GM12892 (cell line): ENCODE measurements around the gene CEP104.
A peak's percentile ranks its signal among the peaks of the same experiment; 100 is the strongest.

Experiments used
- DNase-seq: peaks from one replicate; pipeline ENCODE4 v3.0.0; 2011; ENCODE audit not compliant: insufficient read length
- FAIRE-seq: peaks from 2 replicates; lab custom pipeline; 2011; peaks lifted over from hg19 to GRCh38; lab: Jason Lieb, UNC
- POLR2A ChIP-seq: IDR thresholded peaks from 2 replicates; pipeline ENCODE4 v1.6.1; 2011; ENCODE audit warnings: low read depth, low read length, control low read depth
- POLR2AphosphoS5 ChIP-seq: IDR thresholded peaks from 2 replicates; pipeline ENCODE4 v1.6.1; 2011; ENCODE audit warnings: low read depth, low read length, control low read depth
- TAF1 ChIP-seq: IDR thresholded peaks from 2 replicates; pipeline ENCODE4 v1.6.1; 2011; ENCODE audit warnings: low read depth, mild to moderate bottlenecking, control low read depth, low read length, borderline replicate concordance

The CEP104 gene

DNA sequence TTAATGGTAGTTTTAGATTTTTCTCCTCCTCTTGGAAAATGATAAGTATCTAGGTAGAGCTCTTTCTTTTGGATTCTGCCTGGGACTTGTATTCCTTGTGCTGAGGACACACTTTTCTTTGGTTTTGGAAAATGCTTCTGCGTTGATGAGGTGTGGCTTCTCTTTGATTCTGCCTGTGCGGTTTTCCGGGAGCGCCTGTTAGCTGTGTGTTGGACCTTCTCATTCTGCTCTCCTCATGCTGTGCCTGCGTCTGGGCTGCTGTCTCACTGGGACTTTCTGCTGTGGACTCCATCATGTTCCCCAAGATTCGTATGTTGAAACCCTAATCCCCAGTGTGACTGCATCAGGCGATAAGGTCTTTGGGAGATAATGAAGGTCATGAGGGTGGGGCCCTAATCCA lies 22.1 kb upstream of the CEP104 start:
- TF ChIP-seq TAF1 (no peak), POLR2AphosphoS5 (no peak), POLR2A (no peak)
- FAIRE-seq (no peak), DNase-seq (no peak)

DNA sequence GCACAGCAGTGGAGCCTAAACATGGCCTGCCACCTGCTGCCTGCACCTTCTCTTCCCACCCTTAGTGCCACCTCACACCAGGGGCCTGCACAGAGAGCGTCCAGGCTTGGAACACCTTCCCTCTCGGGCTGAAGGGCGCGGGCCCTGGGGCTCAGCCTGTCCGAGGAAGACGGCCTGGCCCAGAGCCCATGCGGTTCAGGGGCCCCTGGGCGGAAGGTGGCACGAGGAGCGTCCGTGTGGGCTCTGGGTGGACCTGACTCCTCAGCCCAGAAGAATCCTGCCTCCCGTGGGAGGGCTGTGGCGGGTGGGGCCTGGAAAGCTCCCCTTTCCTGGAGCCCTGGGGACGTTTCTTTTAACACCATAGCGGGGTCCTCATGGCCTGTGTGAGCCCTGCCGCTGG lies 19.7 kb upstream of the CEP104 start:
- no peak for DNase-seq
- no peak for FAIRE-seq
- TF ChIP-seq POLR2AphosphoS5: no peak
- no peak for TF ChIP-seq TAF1
- TF ChIP-seq POLR2A: no peak

GRCh38 chr1:3874736-3875135 lies 17.7 kb upstream of the CEP104 start:
- no peak for FAIRE-seq
- no peak for DNase-seq
- TF ChIP-seq POLR2A (no peak), POLR2AphosphoS5 (no peak), TAF1 (no peak)

GRCh38 chr1:3872546-3872945 lies 15.5 kb upstream of the CEP104 start:
- DNase-seq (no peak), FAIRE-seq (no peak)
- TF ChIP-seq POLR2A: no peak
- TF ChIP-seq TAF1: no peak
- TF ChIP-seq POLR2AphosphoS5: no peak

DNA sequence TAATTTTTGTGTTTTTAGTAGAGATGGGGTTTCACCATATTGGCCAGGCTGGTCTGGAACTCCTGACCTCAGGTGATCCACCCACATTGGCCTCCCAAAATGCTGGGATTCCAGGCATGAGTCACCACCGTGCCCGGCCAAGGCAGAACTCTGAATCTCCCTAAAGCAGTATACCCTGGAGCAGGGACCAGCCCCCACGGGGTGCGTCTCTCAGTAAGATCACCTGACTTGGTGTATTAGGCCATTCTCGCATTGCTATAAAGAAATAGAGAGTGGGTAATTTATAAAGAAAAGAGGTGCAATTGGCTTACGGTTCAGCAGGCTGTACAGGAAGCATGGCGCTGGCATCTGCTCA lies 14.4 kb upstream of the CEP104 start:
- TF ChIP-seq POLR2AphosphoS5: no peak
- no peak for TF ChIP-seq POLR2A
- no peak for TF ChIP-seq TAF1
- FAIRE-seq: no peak

GRCh38 chr1:3869751-3870301 lies 12.8 kb upstream of the CEP104 start:
- FAIRE-seq: no peak
- TF ChIP-seq POLR2AphosphoS5 (no peak), POLR2A (no peak), TAF1 (no peak)
- no peak for DNase-seq

More for the DNA sequence above, 14.4 kb upstream of the CEP104 start:
- DNase-seq: no peak

DNA sequence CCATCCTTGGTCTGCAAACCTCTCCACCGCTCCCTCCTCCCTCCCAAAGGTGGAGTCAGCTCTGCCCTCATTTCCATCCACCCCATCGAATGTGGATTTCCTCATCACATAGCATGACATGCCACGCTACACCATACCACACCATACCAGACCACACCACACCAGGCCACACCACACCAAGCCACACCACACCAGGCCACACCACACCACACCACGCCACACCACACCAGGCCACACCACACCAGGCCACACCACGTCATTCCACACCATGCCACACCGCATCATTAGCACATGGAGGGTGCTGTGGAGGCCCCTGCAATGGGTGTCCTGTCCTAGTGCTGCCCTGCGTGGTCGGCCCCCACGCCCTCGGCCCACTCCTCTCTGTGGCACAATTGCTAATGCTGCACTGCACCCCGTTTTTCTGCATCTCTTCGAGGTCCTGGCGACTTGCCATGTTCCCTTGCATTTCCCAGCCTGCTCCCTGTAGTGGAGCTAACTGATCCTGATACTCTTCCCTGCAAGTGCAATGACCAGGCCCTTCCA lies 11.5 kb upstream of the CEP104 start:
- DNase-seq: no peak
- FAIRE-seq: peak; percentile 9
- TF ChIP-seq TAF1: no peak
- TF ChIP-seq POLR2A: no peak
- no peak for TF ChIP-seq POLR2AphosphoS5

DNA sequence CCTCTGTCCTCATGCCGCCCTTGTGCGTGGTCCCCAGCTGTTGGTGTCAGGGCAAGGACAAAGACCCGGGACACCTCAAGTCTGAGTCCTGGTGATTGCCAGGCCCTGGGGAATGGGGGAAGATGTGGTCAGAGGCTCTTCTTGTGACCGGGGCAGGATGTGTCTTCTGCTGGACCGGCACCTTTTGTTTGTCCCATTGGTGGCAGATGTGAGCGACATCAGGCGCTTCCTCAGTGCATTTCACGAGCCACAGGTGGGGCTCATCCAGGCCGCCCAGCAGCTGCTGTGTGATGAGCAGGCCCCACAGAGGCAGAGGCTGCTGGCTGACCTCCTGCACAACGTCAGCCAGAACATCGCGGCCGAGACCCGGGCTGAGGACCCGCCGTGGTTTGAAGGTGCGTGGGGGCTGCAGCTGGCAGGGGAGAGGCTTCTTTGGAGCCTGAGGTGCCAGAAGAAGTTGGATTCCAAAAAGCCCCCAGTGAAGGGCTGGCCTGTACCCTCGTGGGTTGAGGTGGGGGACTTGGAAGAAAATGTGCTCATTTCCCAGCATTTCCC lies 8.7 kb upstream of the CEP104 start:
- no peak for DNase-seq
- TF ChIP-seq POLR2AphosphoS5 (no peak), POLR2A (no peak), TAF1 (no peak)
- no peak for FAIRE-seq

- no peak for TF ChIP-seq POLR2AphosphoS5
- no peak for TF ChIP-seq TAF1
- TF ChIP-seq POLR2A: no peak
- FAIRE-seq (no peak), DNase-seq (no peak)
Measured at GRCh38 chr1:3864884-3865283, 7.9 kb upstream of the CEP104 start.

GRCh38 chr1:3863231-3863935 lies 6.4 kb upstream of the CEP104 start:
- FAIRE-seq (no peak), DNase-seq (no peak)
- no peak for TF ChIP-seq TAF1
- TF ChIP-seq POLR2A: no peak
- no peak for TF ChIP-seq POLR2AphosphoS5

- FAIRE-seq (no peak), DNase-seq (no peak)
- TF ChIP-seq POLR2A (no peak), POLR2AphosphoS5 (no peak), TAF1 (no peak)
Measured at GRCh38 chr1:3858231-3858981, 1.4 kb upstream of the CEP104 start.

GRCh38 chr1:3857791-3858129 lies 749 bp upstream of the CEP104 start:
- TF ChIP-seq POLR2A (no peak), POLR2AphosphoS5 (no peak), TAF1 (no peak)
- no peak for FAIRE-seq
- peak; percentile 33 for DNase-seq
